Kidney (tissue), 14 donors: ENCODE data around the gene TNFRSF11A. TPM values are rescaled to one million over a fixed set of nuclear protein-coding genes. Genes with fewer than 3 reads are reported as not detected.

ENCODE experiments used
- DNase-seq, 5 donors: peaks; one replicate each; pipeline ENCODE4 v3.0.0-alpha.2; 2013 to 2020
- FAIRE-seq: peaks from 2 replicates; lab custom pipeline; 2012; peaks lifted over from hg19 to GRCh38; lab: Jason Lieb, UNC
- H3K27ac ChIP-seq, 2 donors: one replicate each; pipeline ENCODE4 v1.7.0; 2013; ENCODE audit warnings: low read depth in 2 of 2, low read length in 2 of 2, inconsistent platforms in 1 of 2
- H3K27me3 ChIP-seq: one replicate; pipeline ENCODE4 v1.7.1; 2013; ENCODE audit warnings: low read length, inconsistent platforms; ENCODE audit not compliant: control insufficient read depth, insufficient read depth
- H3K36me3 ChIP-seq, 3 donors: one replicate each; pipeline versions ENCODE4 v1.7.0 to v1.7.1; 2013; ENCODE audit warnings: low read length in 3 of 3, control low read depth in 1 of 3, inconsistent platforms in 1 of 3; ENCODE audit not compliant: insufficient read depth in 3 of 3, control insufficient read depth in 2 of 3
- H3K4me1 ChIP-seq, 3 donors: one replicate each; pipeline versions ENCODE4 v1.7.0 to v1.7.1; 2013; ENCODE audit warnings: low read length in 3 of 3, inconsistent platforms in 1 of 3, low read depth in 1 of 3; ENCODE audit not compliant: control insufficient read depth in 2 of 3, insufficient read depth in 2 of 3
- H3K4me3 ChIP-seq, 3 donors: one replicate each; pipeline versions ENCODE4 v1.7.0 to v1.8.1; 2013; ENCODE audit warnings: low read length in 3 of 3, control low read depth in 1 of 3, inconsistent platforms in 1 of 3
- H3K9ac ChIP-seq, 3 donors: one replicate each; pipeline versions ENCODE4 v1.7.0 to v1.7.1; 2013; ENCODE audit warnings: low read length in 3 of 3, control low read depth in 1 of 3, inconsistent platforms in 1 of 3
- H3K9me3 ChIP-seq, 3 donors: one replicate each; pipeline versions ENCODE4 v1.7.0 to v1.7.1; 2013; ENCODE audit warnings: low read length in 3 of 3, control low read depth in 1 of 3, inconsistent platforms in 1 of 3; ENCODE audit not compliant: control insufficient read depth in 2 of 3, insufficient read depth in 1 of 3
- intact Hi-C: fragments of 100-400 bp; cut with DNase I; formaldehyde crosslinking; loops from one replicate; pipeline ENCODE4 v1.11.1; 2022
- polyA plus RNA-seq: library from polyadenylated mRNA; stranded (reverse); fragments of 350-450 nt; fragmentation: Illumina TruSeq; extraction: RNeasy Lipid Tissue Mini Kit (QIAGEN cat#74804); gene quantifications from one replicate; pipeline ENCODE4 v1.2.3, GENCODE V29; 2014; ENCODE audit warnings: low read depth, low replicate concordance; ENCODE audit not compliant: insufficient read depth
- total RNA-seq: library from RNA; stranded (reverse); fragmentation: NEBNext Ultra II Directional; extraction: Animal tissue kit (Norgen Biotek cat#: 25700); gene quantifications from one replicate; pipeline ENCODE4 v1.2.1, GENCODE V29; 2021
- TF ChIP-seq, protein P1 (sequence below): IDR thresholded peaks from 3 replicates; pipeline ENCODE4 v1.5.1; 2012; ENCODE audit warnings: mild to moderate bottlenecking, moderate library complexity, borderline replicate concordance; ENCODE audit not compliant: insufficient read depth; ENCODE audit errors: extremely low read depth
- donor health status: control.
- donor health status: control.
- donor health status: control.
- donor health status: control.
- donor health status: control.
- donor health status: DM: yes; HTN: yes; CAD: no.
- donor health status: Normal renal cell carcinoma (clear cell type).

Gene TNFRSF11A
- total and polyA plus RNA-seq, 2 donors from 2014 or later, result 0.39 to 5.4 TPM

DNA sequence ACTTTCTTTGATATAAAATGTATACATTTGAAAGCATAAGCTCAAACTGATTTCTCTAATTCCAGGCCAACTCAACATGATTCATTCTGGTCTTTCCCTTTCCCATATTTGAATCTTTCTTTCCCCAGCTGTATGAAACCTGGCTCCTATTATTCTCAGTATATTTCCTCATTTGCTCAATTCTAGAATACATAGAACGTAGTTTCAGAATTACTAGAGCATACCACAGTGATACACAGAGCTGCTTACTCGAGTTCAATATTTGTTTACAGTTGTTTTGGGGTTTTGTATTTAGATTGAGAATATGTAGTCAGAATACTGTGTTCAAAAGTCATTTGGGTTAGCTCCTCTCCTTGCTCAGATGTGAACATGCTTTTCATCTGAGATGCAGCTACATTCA lies 43.0 kb downstream of the TNFRSF11A start:
- no peak overlapping the region for H3K4me3 ChIP-seq
- no peaks in the 10 kb centered on the region for H3K36me3 ChIP-seq
- FAIRE-seq, result no peak
- H3K27me3 ChIP-seq, result no peaks in the 10 kb centered on the region
- no peak for DNase-seq
- TF ChIP-seq, protein P1, sequence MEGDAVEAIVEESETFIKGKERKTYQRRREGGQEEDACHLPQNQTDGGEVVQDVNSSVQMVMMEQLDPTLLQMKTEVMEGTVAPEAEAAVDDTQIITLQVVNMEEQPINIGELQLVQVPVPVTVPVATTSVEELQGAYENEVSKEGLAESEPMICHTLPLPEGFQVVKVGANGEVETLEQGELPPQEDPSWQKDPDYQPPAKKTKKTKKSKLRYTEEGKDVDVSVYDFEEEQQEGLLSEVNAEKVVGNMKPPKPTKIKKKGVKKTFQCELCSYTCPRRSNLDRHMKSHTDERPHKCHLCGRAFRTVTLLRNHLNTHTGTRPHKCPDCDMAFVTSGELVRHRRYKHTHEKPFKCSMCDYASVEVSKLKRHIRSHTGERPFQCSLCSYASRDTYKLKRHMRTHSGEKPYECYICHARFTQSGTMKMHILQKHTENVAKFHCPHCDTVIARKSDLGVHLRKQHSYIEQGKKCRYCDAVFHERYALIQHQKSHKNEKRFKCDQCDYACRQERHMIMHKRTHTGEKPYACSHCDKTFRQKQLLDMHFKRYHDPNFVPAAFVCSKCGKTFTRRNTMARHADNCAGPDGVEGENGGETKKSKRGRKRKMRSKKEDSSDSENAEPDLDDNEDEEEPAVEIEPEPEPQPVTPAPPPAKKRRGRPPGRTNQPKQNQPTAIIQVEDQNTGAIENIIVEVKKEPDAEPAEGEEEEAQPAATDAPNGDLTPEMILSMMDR, result no peak
- intact Hi-C loops, result no loop called here
- no peaks in the 10 kb centered on the region for H3K9me3 ChIP-seq
- H3K4me1 ChIP-seq, result no peaks in the 10 kb centered on the region
- no peak overlapping the region for H3K9ac ChIP-seq
- no peak overlapping the region for H3K27ac ChIP-seq

DNA sequence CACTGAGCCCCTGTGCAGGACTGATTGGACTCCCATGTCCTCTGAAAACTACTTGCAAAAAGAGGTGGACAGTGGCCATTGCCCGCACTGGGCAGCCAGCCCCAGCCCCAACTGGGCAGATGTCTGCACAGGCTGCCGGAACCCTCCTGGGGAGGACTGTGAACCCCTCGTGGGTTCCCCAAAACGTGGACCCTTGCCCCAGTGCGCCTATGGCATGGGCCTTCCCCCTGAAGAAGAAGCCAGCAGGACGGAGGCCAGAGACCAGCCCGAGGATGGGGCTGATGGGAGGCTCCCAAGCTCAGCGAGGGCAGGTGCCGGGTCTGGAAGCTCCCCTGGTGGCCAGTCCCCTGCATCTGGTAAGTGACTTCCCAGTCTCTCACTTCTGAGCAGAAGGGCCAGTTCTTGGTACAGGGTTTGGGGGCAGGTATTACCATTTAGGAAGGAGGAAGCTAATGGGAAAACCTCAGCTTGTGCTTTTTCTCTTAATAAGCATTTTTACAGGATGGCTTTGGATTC lies 44.1 kb downstream of the TNFRSF11A start:
- DNase-seq (no peak), FAIRE-seq (no peak)
- intact Hi-C loops, result no loop called here
- Histone ChIP-seq H3K4me3 (no peak overlapping the region), H3K9me3 (no peaks in the 10 kb centered on the region), H3K4me1 (no peaks in the 10 kb centered on the region), H3K36me3 (no peaks in the 10 kb centered on the region), H3K27ac (no peak overlapping the region), H3K27me3 (no peaks in the 10 kb centered on the region), H3K9ac (no peak overlapping the region)
- TF ChIP-seq, protein P1, result no peak

DNA sequence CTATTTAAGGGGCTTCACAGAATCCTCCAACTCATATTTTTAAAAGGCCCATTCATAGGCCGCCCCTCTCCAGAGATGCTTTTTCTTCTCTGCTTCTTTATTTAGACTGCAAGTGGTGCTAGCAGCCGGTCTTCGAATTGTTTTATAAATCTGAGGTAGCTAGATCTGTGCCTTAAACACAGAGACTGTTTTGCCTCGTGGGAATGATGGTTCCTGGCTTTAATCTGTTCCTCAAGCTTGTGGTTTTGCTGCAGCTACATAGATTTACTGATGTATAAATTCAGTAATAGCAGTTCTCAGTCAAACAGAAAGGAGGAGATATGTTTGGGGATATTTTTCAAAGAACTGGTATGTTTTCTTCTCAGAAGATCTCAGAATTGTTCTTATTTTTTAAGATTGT lies 45.3 kb downstream of the TNFRSF11A start:
- no peak overlapping the region for H3K27ac ChIP-seq
- no peak overlapping the region for H3K9ac ChIP-seq
- H3K27me3 ChIP-seq, result no peaks in the 10 kb centered on the region
- TF ChIP-seq, protein P1, result no peak
- intact Hi-C loops, result no loop called here
- no peaks in the 10 kb centered on the region for H3K9me3 ChIP-seq
- no peak overlapping the region for H3K4me3 ChIP-seq
- FAIRE-seq (no peak), DNase-seq (no peak)
- H3K4me1 ChIP-seq, result no peaks in the 10 kb centered on the region
- H3K36me3 ChIP-seq, result no peaks in the 10 kb centered on the region

DNA sequence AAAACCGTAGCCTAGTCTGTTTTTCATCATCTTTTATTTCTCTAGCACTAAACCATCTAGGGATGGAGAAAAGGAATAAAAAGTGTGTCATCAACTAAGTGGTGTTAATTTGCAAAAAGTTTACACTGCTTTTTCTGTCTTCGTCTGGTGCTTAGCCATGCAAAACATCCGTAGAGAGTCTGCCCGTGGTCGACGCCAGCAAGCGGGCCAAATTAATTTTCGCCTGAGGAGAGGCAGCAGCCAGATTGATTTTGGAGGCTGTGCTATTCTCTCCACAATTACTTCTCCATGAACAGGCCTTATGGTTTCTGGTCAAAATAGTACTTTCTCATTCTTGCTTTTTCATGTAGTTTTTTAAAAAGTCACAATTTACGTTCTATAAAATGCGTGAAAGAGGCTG lies 46.3 kb downstream of the TNFRSF11A start:
- TF ChIP-seq, protein P1, result no peak

More for the DNA sequence above, 46.3 kb downstream of the TNFRSF11A start:
- Histone ChIP-seq H3K4me3 (no peak overlapping the region), H3K9ac (no peak overlapping the region), H3K27ac (no peak overlapping the region), H3K27me3 (no peaks in the 10 kb centered on the region), H3K36me3 (no peaks in the 10 kb centered on the region), H3K9me3 (no peaks in the 10 kb centered on the region), H3K4me1 (no peaks in the 10 kb centered on the region)
- DNase-seq, result peak in 2 of 5 donors; percentile 12
- FAIRE-seq, result no peak
- intact Hi-C loops, result no loop called here
